Kidney capillary endothelial cell (primary cell): ENCODE data around the gene SLC27A3.

Experiments used
- DNase-seq: peaks from one replicate; pipeline ENCODE4 v3.0.0-alpha.2; 2018; ENCODE audit warnings: low spot score

SLC27A3 gene

GRCh38 chr1:153799566-153800465, 24.6 kb downstream of the SLC27A3 start:
- no peak for DNase-seq

GRCh38 chr1:153800516-153800915, 25.3 kb downstream of the SLC27A3 start:
- no peak for DNase-seq

DNA sequence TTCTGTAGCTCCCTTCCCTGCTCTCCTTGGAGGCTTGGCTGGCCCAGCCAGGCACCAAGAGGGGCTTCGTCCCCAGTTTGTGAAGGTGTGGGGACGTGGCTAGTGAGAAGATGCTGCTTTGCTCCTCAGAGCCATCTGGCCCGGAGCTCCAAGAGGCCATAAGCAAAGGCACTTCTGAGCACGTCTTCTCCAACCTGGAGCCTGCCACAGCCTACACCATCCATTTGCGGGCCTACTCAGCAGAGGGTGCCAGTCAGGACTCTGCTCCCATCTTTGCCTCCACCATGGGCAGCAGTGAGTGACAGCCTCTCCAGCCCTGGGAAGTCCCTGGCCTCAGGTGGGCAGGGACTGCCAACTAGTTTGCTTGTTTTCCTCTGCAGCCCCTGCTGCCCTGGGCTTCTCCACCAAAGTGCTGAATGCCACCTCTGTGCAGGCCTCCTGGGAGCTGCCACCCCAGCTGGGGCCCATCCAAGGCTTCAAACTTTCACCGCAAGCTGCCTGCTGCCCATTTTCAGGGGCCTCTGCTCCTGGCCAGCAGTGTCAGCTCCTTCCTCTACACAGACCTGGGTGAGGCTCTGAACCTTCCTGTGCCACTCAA, 25.9 kb downstream of the SLC27A3 start:
- DNase-seq, result no peak

GRCh38 chr1:153801786-153802697, 26.8 kb downstream of the SLC27A3 start:
- DNase-seq, result no peak

- DNase-seq, result no peak
Measured at GRCh38 chr1:153803470-153804056, 28.4 kb downstream of the SLC27A3 start.

- no peak for DNase-seq
Measured at GRCh38 chr1:153804112-153804511, 28.9 kb downstream of the SLC27A3 start.

- DNase-seq, result peak; percentile 76
Measured at GRCh38 chr1:153805042-153805745, 30.0 kb downstream of the SLC27A3 start.

GRCh38 chr1:153805886-153806719, 30.9 kb downstream of the SLC27A3 start:
- no peak for DNase-seq

- DNase-seq, result no peak
Measured at GRCh38 chr1:153816283-153816889, 41.2 kb downstream of the SLC27A3 start.

DNA sequence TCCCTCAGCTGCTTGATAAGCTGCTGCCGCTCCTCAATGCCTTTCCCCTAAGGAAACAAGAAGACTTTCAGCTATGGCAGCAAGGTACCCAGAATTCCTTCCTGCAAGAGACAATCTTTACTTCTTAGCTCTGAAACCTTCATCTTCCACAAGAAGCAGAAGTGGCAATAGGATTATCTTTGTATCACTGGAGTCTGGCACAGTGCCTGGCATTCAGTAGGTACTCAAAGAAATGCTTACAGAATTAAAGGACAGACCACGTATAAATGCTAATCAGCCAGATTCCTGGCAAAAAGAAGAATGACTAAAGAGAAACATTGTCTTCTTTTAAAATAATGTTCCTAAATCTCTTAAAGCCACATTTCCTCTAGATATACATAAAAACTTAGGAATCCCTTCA, 43.7 kb downstream of the SLC27A3 start:
- no peak for DNase-seq

DNA sequence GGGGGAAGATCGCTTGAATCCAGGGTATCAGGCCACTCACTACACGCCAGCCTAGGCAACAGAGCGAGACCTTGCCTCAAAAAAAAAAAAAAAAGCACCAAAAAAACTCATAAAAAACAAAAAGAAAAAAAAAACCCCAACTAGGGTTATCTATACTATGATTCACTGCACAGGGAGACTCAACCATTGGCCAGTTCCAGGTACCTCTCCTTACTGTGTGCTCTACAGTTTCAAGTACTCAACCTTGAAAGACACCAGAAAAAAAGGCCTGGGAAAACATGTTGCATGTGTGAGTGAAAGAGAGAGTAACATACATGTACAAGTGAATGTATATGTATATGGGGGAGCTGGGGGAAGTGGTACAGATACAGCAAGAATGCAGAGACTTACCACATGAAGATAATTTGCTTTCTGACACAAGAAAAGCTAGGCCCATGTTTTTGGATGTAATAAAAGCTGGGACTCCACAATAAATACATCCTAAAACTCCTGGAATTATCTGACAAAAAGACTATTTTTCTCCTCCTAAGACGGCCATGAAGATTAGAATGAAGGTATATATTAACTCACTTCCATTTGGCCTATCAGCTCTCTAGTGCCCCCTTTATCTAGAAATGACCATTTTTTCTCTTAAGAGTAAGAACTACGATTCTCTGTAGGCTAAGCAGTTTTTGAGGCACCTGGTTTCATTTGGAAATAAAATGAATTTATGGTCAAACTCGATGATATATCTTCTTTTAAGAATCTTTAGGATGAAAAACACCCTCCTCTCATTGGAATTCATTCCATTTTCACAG, 52.2 kb downstream of the SLC27A3 start:
- DNase-seq, result no peak
